ENCODE results near the gene PAPOLA.

Gene PAPOLA

DNA sequence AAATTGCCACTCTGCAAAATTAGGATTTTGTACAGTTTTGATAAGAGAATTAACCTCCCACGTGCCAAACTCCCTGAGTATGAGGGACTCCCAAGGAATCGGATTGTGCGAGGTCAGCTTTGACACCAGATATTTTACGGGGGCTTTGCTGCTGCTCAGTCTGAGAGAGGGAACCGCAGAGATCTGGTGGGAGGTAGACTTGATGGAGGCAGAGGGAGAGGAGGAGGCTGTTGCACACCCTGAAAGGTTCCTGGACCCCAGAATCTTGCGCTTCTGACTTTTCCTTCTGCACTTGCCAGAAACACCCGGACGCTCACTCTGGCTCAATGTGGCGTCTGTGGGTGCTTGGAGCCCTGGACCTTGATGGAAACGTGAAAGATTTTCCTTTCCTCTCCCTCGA is 83.9 kb downstream of the PAPOLA start:
- no peak for DNase-seq (ENCODE audit: low spot score)

- DNase-seq (ENCODE audit: low spot score) = no peak
Observed at GRCh38 chr14:96586921-96587822, 85.0 kb downstream of the PAPOLA start.

GRCh38 chr14:96587823-96588385 is 85.7 kb downstream of the PAPOLA start:
- DNase-seq (ENCODE audit: low spot score) = no peak

DNA sequence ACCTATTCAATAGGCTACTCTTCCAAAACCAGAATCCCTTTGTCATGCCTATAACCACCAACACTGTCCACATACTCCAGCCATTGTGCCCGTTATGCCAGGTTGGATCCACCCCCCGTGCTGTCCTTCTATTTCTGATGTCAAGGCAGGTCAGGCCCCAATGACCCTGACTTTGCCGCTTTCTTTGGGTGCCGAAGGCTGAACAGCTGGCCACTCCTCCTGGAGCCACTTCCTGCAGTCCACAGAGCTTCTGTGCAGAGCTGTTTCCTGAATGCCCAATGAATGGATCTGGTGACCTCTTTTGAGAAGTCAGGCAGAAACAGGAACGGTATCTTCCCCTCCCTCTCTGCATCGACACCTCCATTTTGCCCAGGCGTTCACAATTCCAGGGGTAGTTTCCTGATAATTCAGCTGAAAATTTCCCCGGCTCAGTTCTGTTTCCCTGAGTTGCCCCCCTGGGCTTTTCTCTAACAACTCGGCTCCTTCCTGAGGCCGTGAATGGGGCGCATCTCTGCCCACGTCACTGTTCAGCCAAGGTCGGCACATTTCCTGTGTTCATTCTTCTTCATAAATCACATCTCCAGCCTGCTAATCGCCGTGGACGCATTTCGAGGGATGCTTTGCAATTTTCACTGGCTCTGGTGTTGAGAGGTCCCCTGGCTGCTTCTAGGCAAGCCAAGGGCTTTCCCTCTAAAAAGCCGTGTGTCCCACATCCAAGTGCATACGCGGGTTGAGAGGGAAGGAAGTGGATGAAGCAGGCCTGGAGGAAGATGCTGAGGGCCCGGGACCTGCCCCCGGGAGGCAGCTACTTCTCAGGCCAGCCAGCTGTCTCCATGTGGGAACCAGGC is 86.5 kb downstream of the PAPOLA start:
- DNase-seq (ENCODE audit: low spot score) = peak; percentile 54

DNA sequence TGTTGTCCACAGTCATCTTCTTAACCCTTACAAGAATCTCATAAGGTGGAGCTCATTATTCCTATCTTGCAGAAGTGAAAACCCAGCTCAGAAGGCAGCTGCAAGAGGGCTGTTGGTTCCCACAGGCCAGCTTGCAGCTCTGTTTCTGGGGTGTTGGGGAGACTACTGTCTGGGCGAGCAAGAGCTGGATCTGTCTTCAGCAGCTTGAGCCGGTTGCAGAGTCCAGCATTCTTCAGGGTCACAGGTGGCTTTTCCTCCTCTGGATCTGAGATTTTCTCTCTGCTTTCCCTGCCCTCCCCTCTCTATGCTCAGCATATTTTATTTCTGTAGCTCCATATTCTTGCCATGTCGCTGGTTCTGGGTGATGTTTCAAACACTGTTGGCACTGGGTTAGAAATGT is 87.4 kb downstream of the PAPOLA start:
- peak; percentile 61 for DNase-seq (ENCODE audit: low spot score)

GRCh38 chr14:96590190-96590864 is 88.1 kb downstream of the PAPOLA start:
- DNase-seq (ENCODE audit: low spot score) = peak; percentile 40

DNA sequence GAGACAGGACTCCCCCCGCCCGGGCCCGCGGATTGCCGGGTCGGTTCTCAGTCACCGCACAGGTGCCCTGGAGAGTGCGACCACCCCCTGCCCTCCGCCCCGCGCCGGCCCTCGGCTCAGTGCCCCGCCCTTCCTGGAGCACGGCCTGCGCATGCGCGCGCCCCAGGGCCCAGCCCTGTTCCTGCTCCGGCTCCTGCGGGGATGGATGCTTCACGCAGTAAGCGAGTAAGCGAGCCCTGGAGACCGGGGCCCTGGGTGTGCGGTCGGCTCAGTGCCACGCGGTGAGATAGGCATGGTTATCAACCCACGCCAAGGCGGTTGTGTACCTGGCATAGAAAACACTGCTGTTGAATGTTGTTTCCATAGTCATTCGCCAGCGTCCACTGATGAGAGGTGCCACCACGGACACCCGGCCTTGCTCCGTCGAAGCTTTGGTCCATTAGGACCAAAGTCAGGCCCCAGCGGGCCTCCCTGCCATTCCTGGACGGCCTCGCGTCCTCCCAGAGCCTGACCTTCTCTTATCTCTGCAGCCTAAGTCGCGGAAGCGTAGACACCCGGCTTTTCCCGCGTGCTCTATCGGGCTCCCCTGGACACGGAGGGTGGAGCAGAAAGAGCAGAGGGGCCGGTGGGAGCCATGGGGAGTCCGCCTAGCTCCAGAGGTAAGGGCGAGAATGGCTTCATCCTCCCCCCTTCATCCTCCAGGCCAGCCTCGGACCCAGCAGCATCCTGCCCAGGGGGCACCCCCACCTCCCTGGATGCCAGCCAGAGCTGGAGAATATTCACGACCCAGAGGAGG is 90.6 kb downstream of the PAPOLA start:
- no peak for DNase-seq (ENCODE audit: low spot score)

- no peak for DNase-seq (ENCODE audit: low spot score)
Observed at GRCh38 chr14:96594961-96595360, 92.8 kb downstream of the PAPOLA start.

GRCh38 chr14:96597680-96598079 is 95.5 kb downstream of the PAPOLA start:
- DNase-seq (ENCODE audit: low spot score) = no peak

DNA sequence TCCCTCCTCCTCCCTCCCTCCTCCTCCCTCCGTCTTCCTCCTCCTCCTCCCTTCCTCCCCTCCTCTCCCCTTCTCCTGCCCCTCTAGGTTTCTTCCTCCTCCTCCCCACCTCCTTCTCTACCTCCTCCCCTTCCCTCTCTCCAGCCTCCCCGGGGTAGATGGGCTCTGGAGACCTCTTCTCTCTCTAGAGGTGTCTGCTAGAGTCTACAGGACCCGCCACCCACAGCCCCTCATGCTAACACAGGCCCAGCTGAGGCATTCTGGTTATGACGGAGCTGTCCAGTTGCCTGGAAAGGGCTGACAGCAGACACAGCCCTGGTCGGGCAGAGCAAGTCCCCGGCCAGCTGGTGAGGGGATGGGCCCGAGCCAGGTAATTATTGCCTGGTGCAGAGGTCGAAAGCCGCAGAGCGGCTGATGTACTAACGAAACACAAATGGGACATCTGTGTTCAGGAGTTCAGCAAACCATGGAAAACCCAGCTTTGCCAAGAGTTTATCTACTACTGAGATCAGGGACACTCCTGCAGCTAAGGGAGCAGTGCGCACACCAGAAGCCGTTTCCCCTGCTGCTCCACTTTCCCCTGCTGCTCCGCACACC is 96.2 kb downstream of the PAPOLA start:
- DNase-seq (ENCODE audit: low spot score) = no peak

DNA sequence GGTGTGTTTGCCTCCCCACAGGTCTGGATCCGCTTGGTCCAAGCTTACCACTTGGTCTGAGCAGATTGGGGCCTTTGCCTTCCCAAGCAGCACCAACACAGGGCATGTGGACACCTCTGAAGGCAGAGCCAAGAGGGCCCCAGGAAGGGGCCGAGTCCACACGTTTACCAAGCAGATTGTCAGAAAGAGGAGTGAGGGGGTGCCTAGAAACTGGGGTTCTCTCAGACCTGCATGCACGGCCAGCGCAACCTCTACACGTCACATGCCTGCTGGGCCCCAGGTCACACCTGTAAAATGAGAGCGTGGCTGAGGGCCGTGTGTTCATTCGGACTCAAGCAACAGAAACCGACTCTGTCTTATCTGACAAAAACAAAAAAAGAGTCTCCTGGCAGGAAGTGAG is 96.9 kb downstream of the PAPOLA start:
- DNase-seq (ENCODE audit: low spot score) = no peak

DNA sequence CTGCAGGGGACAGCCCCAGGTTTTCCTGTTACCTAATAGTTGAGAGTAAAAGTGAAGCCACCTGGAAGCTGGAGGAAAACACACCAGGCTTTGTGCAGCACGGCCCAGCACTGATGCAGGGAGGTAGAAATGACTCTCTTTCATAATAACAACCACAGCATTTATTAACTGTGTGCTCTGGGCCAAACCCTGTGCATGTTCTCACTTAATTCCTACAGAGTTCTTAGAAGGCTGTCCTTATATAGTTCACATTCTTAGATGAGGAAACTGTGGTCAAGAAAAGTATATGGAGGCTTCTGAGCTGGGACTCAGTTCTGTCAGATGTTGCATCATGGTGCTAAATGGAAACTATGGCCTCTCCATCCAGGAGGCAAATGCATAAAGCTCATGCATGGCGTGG is 100.0 kb downstream of the PAPOLA start:
- no peak for DNase-seq (ENCODE audit: low spot score)

GRCh38 chr14:96603350-96604255 is 101.4 kb downstream of the PAPOLA start:
- DNase-seq (ENCODE audit: low spot score) = no peak

- DNase-seq (ENCODE audit: low spot score) = no peak
Observed at GRCh38 chr14:96614481-96614881, 112.3 kb downstream of the PAPOLA start.

- no peak for DNase-seq (ENCODE audit: low spot score)
Observed at GRCh38 chr14:96616161-96616721, 114.1 kb downstream of the PAPOLA start.
